Measurements from ENCODE around the gene TRAPPC13.

GRCh38 chr5:65630981-65631380 lies 6.2 kb downstream of the TRAPPC13 start:
- TF ChIP-seq TAF1 (IDR thresholded peaks at IDR 0.05; ENCODE audit: borderline replicate concordance, insufficient read depth, low read length) (no peak), POLR2AphosphoS5 (IDR thresholded peaks at IDR 0.05; ENCODE audit: low read depth, low read length) (no peak)
